ENCODE measurements around the gene GREM2. TPM values are rescaled to one million over a fixed set of nuclear protein-coding genes. Genes with fewer than 3 reads are reported as not detected.

Gene GREM2
- total RNA-seq, 2 donors from 2014 or later: 0.14 to 0.57 TPM

DNA sequence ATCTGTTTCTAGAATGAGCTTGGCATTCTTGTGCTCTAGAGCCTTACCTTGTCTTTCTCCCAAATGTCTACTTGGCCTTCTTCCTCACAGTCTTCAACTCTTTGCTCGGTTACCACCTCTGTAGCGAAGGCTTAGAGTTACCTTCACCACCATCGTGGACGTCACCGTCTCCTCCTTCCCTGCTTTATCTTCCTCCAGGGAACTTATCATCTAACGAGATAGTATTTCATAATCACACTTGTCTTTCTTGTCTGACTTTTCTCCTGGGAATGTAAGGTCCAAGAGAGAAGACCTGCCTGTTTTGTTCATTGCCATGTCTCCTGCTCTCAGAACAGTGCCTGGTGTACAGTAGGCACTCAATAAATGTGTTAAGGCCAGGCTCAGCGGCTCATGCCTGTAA lies 115.6 kb downstream of the GREM2 start:
- H3K4me1 Mint-ChIP-seq (ENCODE audit: low read depth in 2 of 2): peaks cover 0 to 15% of the 10 kb centered on the region in 2 donors
- DNase-seq (ENCODE audit: low spot score) (no peak), ATAC-seq (no peak)
- no peak overlapping the region for H3K27ac Mint-ChIP-seq
- H3K27me3 Mint-ChIP-seq: peaks cover 8% of the 10 kb centered on the region in 2 donors
- H3K9me3 Mint-ChIP-seq: no peaks in the 10 kb centered on the region
- H3K4me3 Mint-ChIP-seq: no peak overlapping the region
- H3K36me3 Mint-ChIP-seq: peaks cover 5% of the 10 kb centered on the region

GRCh38 chr1:240495601-240496000 lies 116.4 kb downstream of the GREM2 start:
- H3K27ac Mint-ChIP-seq: no peak overlapping the region
- DNase-seq (ENCODE audit: low spot score) (no peak), ATAC-seq (no peak)
- peaks cover 5% of the 10 kb centered on the region for H3K36me3 Mint-ChIP-seq
- H3K4me1 Mint-ChIP-seq (ENCODE audit: low read depth in 2 of 2): peaks cover 0 to 15% of the 10 kb centered on the region in 2 donors
- H3K4me3 Mint-ChIP-seq: no peak overlapping the region
- peaks cover 8 to 11% of the 10 kb centered on the region in 2 donors for H3K27me3 Mint-ChIP-seq
- H3K9me3 Mint-ChIP-seq: no peaks in the 10 kb centered on the region

- H3K27me3 Mint-ChIP-seq: peaks cover 8 to 15% of the 10 kb centered on the region in 2 donors
- H3K27ac Mint-ChIP-seq: no peak overlapping the region
- H3K4me3 Mint-ChIP-seq: no peak overlapping the region
- peaks cover 0 to 2% of the 10 kb centered on the region in 2 donors for H3K4me1 Mint-ChIP-seq (ENCODE audit: low read depth in 2 of 2)
- DNase-seq (ENCODE audit: low spot score): peak; percentile 64
- ATAC-seq: peak; percentile 71 to 89
- no peaks in the 10 kb centered on the region for H3K9me3 Mint-ChIP-seq
- peaks cover 5% of the 10 kb centered on the region for H3K36me3 Mint-ChIP-seq
Measured at GRCh38 chr1:240492832-240493440, 119.0 kb downstream of the GREM2 start.

GRCh38 chr1:240491796-240492195 lies 120.2 kb downstream of the GREM2 start:
- Mint-ChIP-seq H3K9me3 (no peaks in the 10 kb centered on the region), H3K27ac (no peak overlapping the region), H3K4me1 (ENCODE audit: low read depth in 2 of 2) (no peaks in the 10 kb centered on the region), H3K27me3 (peaks cover 8 to 23% of the 10 kb centered on the region in 2 donors), H3K4me3 (no peak overlapping the region), H3K36me3 (peaks cover 5% of the 10 kb centered on the region)
- ATAC-seq: no peak
- no peak for DNase-seq (ENCODE audit: low spot score)

GRCh38 chr1:240491156-240491555 lies 120.8 kb downstream of the GREM2 start:
- Mint-ChIP-seq H3K36me3 (peaks cover 5% of the 10 kb centered on the region), H3K9me3 (no peaks in the 10 kb centered on the region), H3K27ac (no peak overlapping the region), H3K4me3 (no peak overlapping the region), H3K4me1 (ENCODE audit: low read depth in 2 of 2) (no peaks in the 10 kb centered on the region), H3K27me3 (peaks cover 8 to 27% of the 10 kb centered on the region in 2 donors)
- ATAC-seq (no peak), DNase-seq (ENCODE audit: low spot score) (no peak)

- Mint-ChIP-seq H3K27me3 (peaks cover 16 to 34% of the 10 kb centered on the region in 2 donors), H3K36me3 (peaks cover 5% of the 10 kb centered on the region), H3K4me3 (no peak overlapping the region), H3K4me1 (ENCODE audit: low read depth in 2 of 2) (no peaks in the 10 kb centered on the region), H3K27ac (no peak overlapping the region), H3K9me3 (no peaks in the 10 kb centered on the region)
- DNase-seq (ENCODE audit: low spot score): no peak
- no peak for ATAC-seq
Measured at GRCh38 chr1:240487493-240487892, 124.5 kb downstream of the GREM2 start.

DNA sequence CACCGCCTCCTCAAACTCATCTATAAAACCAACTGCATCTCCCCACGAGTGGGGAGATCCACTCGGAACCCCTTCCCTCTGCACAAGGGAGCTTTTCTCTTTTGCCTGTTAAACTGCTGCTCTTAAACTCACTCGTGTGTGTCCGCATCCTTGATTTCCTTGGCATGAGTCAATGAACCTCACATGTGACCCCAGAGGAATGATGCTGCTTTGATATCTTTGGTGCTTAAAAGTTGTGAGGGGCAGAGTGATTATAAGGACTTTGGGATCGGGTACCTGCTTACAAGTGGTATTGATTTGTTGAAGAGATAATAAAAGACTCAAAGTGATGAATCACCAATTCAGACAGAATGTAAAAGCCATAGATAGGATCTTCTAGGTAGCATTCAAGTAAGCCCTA lies 125.3 kb downstream of the GREM2 start:
- peaks cover 8 to 27% of the 10 kb centered on the region in 2 donors for H3K27me3 Mint-ChIP-seq
- H3K36me3 Mint-ChIP-seq: no peaks in the 10 kb centered on the region
- H3K27ac Mint-ChIP-seq: no peak overlapping the region
- H3K4me1 Mint-ChIP-seq (ENCODE audit: low read depth in 2 of 2): no peaks in the 10 kb centered on the region
- no peaks in the 10 kb centered on the region for H3K9me3 Mint-ChIP-seq
- H3K4me3 Mint-ChIP-seq: no peak overlapping the region
- no peak for DNase-seq (ENCODE audit: low spot score)
- ATAC-seq: no peak

DNA sequence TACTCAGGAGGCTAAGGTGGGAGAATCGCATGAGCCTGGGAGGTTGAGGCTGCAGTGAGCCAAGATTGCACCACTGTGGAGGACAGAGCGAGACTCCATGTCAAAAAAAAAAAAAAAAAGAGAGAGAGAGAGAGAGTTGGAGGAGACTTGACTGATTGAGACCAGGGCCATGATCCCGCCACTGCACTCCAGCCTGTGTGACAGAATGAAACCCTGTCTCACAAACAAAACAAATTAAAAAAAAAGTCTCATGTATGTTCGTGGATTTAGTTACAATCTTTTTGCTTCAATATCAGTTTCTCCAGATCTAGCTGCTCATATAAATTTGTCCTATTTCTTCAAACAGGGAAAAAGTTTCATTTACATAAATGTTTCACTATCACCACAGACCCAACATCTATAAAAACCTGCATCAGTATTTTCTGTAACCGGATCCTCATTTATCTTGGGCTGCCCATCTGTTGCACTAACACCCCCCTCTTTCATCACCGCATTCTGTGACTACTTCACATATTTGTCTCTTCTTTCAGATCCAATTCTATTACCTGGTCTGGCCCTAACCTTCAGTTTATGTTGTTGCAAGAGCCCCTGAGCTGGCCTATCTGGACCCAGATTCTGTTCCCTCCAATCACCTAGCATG lies 127.0 kb downstream of the GREM2 start:
- peaks cover 7 to 23% of the 10 kb centered on the region in 2 donors for H3K27me3 Mint-ChIP-seq
- ATAC-seq (no peak), DNase-seq (ENCODE audit: low spot score) (no peak)
- H3K9me3 Mint-ChIP-seq: no peaks in the 10 kb centered on the region
- no peak overlapping the region for H3K4me3 Mint-ChIP-seq
- no peak overlapping the region for H3K27ac Mint-ChIP-seq
- no peaks in the 10 kb centered on the region for H3K36me3 Mint-ChIP-seq
- no peaks in the 10 kb centered on the region for H3K4me1 Mint-ChIP-seq (ENCODE audit: low read depth in 2 of 2)

DNA sequence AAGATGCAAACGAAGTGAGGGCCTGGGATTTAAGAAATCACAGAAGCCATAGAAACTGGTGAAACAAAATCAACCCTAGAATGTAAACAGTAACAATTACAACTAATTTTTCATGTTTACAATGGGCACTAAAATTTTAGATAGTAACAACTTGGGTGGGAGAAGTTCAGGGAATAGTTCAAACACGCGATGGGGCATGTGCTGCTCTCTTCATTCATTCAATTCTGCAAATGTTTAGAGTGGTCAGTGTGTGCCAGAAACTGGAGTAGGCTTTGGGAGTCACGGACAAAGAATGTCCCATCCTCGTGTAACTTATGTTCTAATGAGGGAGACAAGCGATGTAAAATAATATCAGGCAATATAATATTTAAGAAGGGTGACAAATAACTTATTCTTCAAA lies 133.4 kb downstream of the GREM2 start:
- Mint-ChIP-seq H3K36me3 (no peaks in the 10 kb centered on the region), H3K4me3 (no peak overlapping the region), H3K27me3 (peaks cover 20 to 23% of the 10 kb centered on the region in 2 donors), H3K27ac (no peak overlapping the region), H3K9me3 (no peaks in the 10 kb centered on the region), H3K4me1 (ENCODE audit: low read depth in 2 of 2) (no peaks in the 10 kb centered on the region)
- ATAC-seq (no peak), DNase-seq (ENCODE audit: low spot score) (no peak)

DNA sequence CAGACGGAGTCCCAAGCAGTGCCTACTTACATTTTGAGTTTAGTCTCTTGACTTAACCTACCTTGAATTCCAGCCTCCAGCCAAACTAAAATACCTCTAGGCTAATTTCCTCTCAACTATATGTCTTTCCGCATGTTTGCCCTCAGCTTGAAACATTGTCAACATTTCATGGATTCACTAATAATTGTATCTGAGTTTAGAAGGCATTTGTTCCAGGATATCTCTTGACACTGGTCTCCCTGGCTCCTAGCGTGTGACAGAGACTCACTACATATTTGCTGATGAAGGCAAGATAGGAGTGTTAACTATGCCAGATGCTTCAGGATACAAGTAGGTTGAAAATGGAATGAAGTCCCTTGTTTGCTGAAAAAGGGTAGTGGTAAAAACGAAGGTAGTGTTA lies 136.1 kb downstream of the GREM2 start:
- DNase-seq (ENCODE audit: low spot score): no peak
- Mint-ChIP-seq H3K27ac (no peak overlapping the region), H3K9me3 (no peaks in the 10 kb centered on the region), H3K4me1 (ENCODE audit: low read depth in 2 of 2) (no peaks in the 10 kb centered on the region), H3K27me3 (peaks cover 21 to 23% of the 10 kb centered on the region in 2 donors), H3K4me3 (no peak overlapping the region), H3K36me3 (no peaks in the 10 kb centered on the region)
- no peak for ATAC-seq

DNA sequence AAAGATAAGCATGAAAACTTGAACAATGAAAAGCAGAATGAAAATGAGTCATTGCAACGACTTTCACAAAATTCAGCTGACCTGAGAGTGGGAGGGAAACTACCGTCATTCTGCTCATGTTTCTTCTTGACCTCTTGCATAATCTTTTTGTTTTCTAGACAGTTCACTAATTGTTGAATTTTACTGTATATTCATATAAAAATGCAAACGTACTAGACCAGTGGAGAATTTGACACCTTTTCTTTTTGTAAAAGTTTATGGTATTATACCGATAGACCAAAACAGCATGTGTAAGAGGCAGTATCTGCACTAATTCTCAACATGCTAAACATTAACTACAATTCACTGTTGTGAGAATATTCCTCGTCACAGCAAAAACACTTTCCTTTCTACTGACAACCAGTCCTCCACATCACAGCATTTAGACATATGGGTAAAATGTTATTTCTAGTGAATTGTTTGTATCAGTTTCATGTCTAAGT lies 137.8 kb downstream of the GREM2 start:
- DNase-seq (ENCODE audit: low spot score) (no peak), ATAC-seq (no peak)
- no peaks in the 10 kb centered on the region for H3K4me1 Mint-ChIP-seq (ENCODE audit: low read depth in 2 of 2)
- no peak overlapping the region for H3K27ac Mint-ChIP-seq
- H3K9me3 Mint-ChIP-seq: no peaks in the 10 kb centered on the region
- peaks cover 21 to 30% of the 10 kb centered on the region in 2 donors for H3K27me3 Mint-ChIP-seq
- H3K36me3 Mint-ChIP-seq: no peaks in the 10 kb centered on the region
- no peak overlapping the region for H3K4me3 Mint-ChIP-seq

DNA sequence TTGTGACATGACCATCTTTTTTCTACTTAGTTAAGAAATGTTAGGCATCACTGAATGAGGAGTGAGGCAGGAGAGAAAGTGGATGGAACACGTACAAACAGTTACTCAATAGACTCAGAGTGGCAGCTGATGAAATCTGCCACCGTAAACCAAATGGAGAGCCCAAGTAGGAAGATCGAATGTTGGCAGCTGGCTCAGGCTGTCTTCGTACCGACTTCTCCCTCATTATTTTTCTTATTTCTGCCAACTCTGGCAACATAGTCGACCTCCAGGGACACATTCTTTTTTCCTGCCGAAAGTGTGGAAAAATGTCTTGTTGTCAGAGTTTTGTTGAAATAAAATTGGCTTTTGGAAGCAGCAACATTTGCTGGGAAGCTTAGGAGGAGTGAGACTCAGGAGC lies 143.3 kb downstream of the GREM2 start:
- no peak overlapping the region for H3K27ac Mint-ChIP-seq
- no peak overlapping the region for H3K4me3 Mint-ChIP-seq
- no peaks in the 10 kb centered on the region for H3K36me3 Mint-ChIP-seq
- H3K4me1 Mint-ChIP-seq (ENCODE audit: low read depth in 2 of 2): peaks cover 11 to 13% of the 10 kb centered on the region in 2 donors
- peaks cover 28 to 30% of the 10 kb centered on the region in 2 donors for H3K27me3 Mint-ChIP-seq
- ATAC-seq (no peak), DNase-seq (ENCODE audit: low spot score) (no peak)
- H3K9me3 Mint-ChIP-seq: no peaks in the 10 kb centered on the region

- H3K9me3 Mint-ChIP-seq: no peaks in the 10 kb centered on the region
- H3K4me3 Mint-ChIP-seq: no peak overlapping the region
- no peak overlapping the region for H3K27ac Mint-ChIP-seq
- no peaks in the 10 kb centered on the region for H3K36me3 Mint-ChIP-seq
- H3K27me3 Mint-ChIP-seq: peaks cover 28 to 36% of the 10 kb centered on the region in 2 donors
- ATAC-seq: no peak
- H3K4me1 Mint-ChIP-seq (ENCODE audit: low read depth in 2 of 2): peaks cover 11 to 13% of the 10 kb centered on the region in 2 donors
- DNase-seq (ENCODE audit: low spot score): no peak
Measured at GRCh38 chr1:240467895-240468294, 144.1 kb downstream of the GREM2 start.

GRCh38 chr1:240466509-240466908 lies 145.4 kb downstream of the GREM2 start:
- Mint-ChIP-seq H3K27ac (no peak overlapping the region), H3K27me3 (peaks cover 28 to 38% of the 10 kb centered on the region in 2 donors), H3K36me3 (no peaks in the 10 kb centered on the region), H3K9me3 (no peaks in the 10 kb centered on the region), H3K4me1 (ENCODE audit: low read depth in 2 of 2) (peaks cover 11 to 13% of the 10 kb centered on the region in 2 donors), H3K4me3 (no peak overlapping the region)
- ATAC-seq: no peak
- DNase-seq (ENCODE audit: low spot score): no peak

Measured in natural killer cell treated with Interleukin-12 subunit alpha and Interleukin-12 subunit beta and Interleukin-15 and Interleukin-18, amount 100 ng/mL, for 72 hours (primary cell).